Tibial nerve (tissue), 3 donors: ENCODE results near the gene LCMT1.

Source experiments
- CTCF ChIP-seq, 5 experiments: fragments of 200-600 bp in 3 of 5; fragments of 450-650 bp in 2 of 5; sonication (generic) in 3 of 5; IDR thresholded peaks; one replicate each; pipeline ENCODE4 v1.5.1; 2016 to 2019; ENCODE audit warnings: antibody characterized with exemption in 5 of 5, mild to moderate bottlenecking in 3 of 5, moderate library complexity in 2 of 5
- POLR2A ChIP-seq, 2 donors: fragments of 450-650 bp; IDR thresholded peaks; one replicate each; pipeline ENCODE4 v1.6.1; 2017; ENCODE audit warnings: antibody characterized with exemption in 2 of 2, mild to moderate bottlenecking in 2 of 2, moderate library complexity in 2 of 2

GRCh38 chr16:25064937-25065336 lies 46.6 kb upstream of the LCMT1 start:
- TF ChIP-seq POLR2A (IDR thresholded peaks at IDR 0.05) (no peak), CTCF (IDR thresholded peaks at IDR 0.05) (no peak)
